Ishikawa (cell line): ENCODE results near the gene RAPGEF4.

Experiments
- CEBPB ChIP-seq: IDR thresholded peaks from 2 replicates; pipeline ENCODE4 v1.6.1; 2012
- EP300 ChIP-seq: IDR thresholded peaks from 2 replicates; pipeline ENCODE4 v1.6.1; 2012; ENCODE audit warnings: borderline replicate concordance
- FOXM1 ChIP-seq: IDR thresholded peaks from 2 replicates; pipeline ENCODE4 v1.6.1; 2012; ENCODE audit warnings: low read depth, borderline replicate concordance
- MAX ChIP-seq: IDR thresholded peaks from 2 replicates; pipeline ENCODE4 v1.6.1; 2012
- NFIC ChIP-seq: IDR thresholded peaks from 2 replicates; pipeline ENCODE4 v1.6.1; 2012
- REST ChIP-seq: IDR thresholded peaks from 2 replicates; pipeline ENCODE4 v1.6.1; 2012; ENCODE audit warnings: low read depth, mild to moderate bottlenecking
- TAF1 ChIP-seq: IDR thresholded peaks from 2 replicates; pipeline ENCODE4 v1.6.1; 2012; ENCODE audit warnings: low read depth, mild to moderate bottlenecking
- TCF12 ChIP-seq: IDR thresholded peaks from 2 replicates; pipeline ENCODE4 v1.6.1; 2012; ENCODE audit warnings: low read depth
- TEAD4 ChIP-seq: IDR thresholded peaks from 2 replicates; pipeline ENCODE4 v1.6.1; 2012
- ZBTB7A ChIP-seq: IDR thresholded peaks from 2 replicates; pipeline ENCODE4 v1.6.1; 2012; ENCODE audit warnings: low read depth

- TF ChIP-seq MAX: no peak
- TF ChIP-seq FOXM1: no peak
- TF ChIP-seq TAF1: no peak
- TF ChIP-seq EP300: no peak
- no peak for TF ChIP-seq REST
- TF ChIP-seq CEBPB: no peak
- no peak for TF ChIP-seq NFIC
- no peak for TF ChIP-seq TEAD4
- no peak for TF ChIP-seq TCF12
- TF ChIP-seq ZBTB7A: no peak
Measured at GRCh38 chr2:173048522-173048896, 312.9 kb downstream of the RAPGEF4 start.
